Motor neuron (in vitro differentiated cells): ENCODE measurements around the gene CARD11. TPM values are rescaled to one million over a fixed set of nuclear protein-coding genes. Genes with fewer than 3 reads are reported as not detected.

Experiments
- ATAC-seq, 8 experiments: fragments of 200-7000 bp; cut with Tn5 transposase; replicated peaks in 6 of 8; 2 replicates each; pipeline ENCODE4 v1.8.0; 2021; ENCODE audit warnings: mild to moderate bottlenecking in 8 of 8, moderate library complexity in 8 of 8
- H3K27ac ChIP-seq, 2 donors: fragments of 250-450 bp; sonication (Bioruptor Pico); 2 replicates each; pipeline ENCODE4 v1.9.0; 2021; ENCODE audit warnings: antibody characterized with exemption in 2 of 2, mild to moderate bottlenecking in 2 of 2, moderate library complexity in 1 of 2
- H3K4me1 ChIP-seq, 2 donors: fragments of 250-450 bp; sonication (Bioruptor Pico); replicated peaks in 1 of 2; 2 replicates each; pipeline ENCODE4 v1.6.1; 2021; ENCODE audit warnings: antibody characterized with exemption in 2 of 2, mild to moderate bottlenecking in 2 of 2, moderate library complexity in 1 of 2
- H3K4me3 ChIP-seq, 5 donors: fragments of 250-450 bp; sonication (Bioruptor Pico); 2 replicates each; pipeline ENCODE4 v1.9.0; 2021; ENCODE audit warnings: antibody characterized with exemption in 5 of 5, mild to moderate bottlenecking in 5 of 5, moderate library complexity in 4 of 5
- WGBS, 10 experiments: fragments of 450-650 bp; shearing (Covaris generic); methylation state at CpG; one replicate each; pipeline ENCODE4 v1.0.0; 2022; 5-methylcytosine and 5-hydroxymethylcytosine counted together
- in situ Hi-C, 9 experiments: fragments of 400-800 bp; cut with MboI; loops; one replicate each; pipeline ENCODE4 v1.15.0; 2021; ENCODE audit warnings: low sequenced_read_pairs in 9 of 9, low pct_unique_long_range_greater_than_20kb in 2 of 9; ENCODE audit not compliant: unreplicated experiment in 9 of 9
- total RNA-seq, 8 experiments: library from RNA; unstranded; fragments of 300-600 nt; gene quantifications; 2 replicates each; pipeline versions ENCODE4 v1.2.3 to v1.2.4, GENCODE V29; 2022

Gene CARD11
- total RNA-seq, 8 experiments from 2014 or later, result 0.05 to 0.91 (median 0.17) TPM; not detected in 2

DNA sequence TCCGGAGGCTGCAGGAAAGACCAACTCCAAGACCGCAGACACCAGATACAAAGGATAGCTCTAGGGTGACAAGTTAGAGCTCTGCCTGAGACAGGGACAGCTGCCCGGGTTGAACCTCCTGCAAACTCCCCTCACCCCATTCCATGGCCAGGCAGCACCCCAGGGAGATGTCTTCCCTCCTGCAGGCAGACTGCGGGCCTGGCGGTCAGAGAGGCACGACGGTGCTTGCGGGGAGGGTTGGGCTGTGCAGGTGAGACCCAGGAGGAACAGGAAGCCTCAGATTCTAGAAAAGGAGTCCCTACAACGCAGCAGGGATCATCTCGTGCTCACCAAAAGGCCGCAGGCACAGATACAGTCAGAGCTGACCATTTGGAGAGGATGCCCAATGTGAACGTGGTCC is 34.6 kb downstream of the CARD11 start:
- ATAC-seq, result no peak
- WGBS, 10 experiments, result 27 to 100% (median 82%) methylated on average over 1 to 9 of the region's 12 CpGs; no CpG with 5 or more reads in 2 of the 10 experiments
- Histone ChIP-seq H3K4me1 (peaks cover 3 to 4% of the 10 kb centered on the region in 2 donors), H3K4me3 (no peak overlapping the region), H3K27ac (no peak overlapping the region)
- in situ Hi-C loops, result no loop called here

DNA sequence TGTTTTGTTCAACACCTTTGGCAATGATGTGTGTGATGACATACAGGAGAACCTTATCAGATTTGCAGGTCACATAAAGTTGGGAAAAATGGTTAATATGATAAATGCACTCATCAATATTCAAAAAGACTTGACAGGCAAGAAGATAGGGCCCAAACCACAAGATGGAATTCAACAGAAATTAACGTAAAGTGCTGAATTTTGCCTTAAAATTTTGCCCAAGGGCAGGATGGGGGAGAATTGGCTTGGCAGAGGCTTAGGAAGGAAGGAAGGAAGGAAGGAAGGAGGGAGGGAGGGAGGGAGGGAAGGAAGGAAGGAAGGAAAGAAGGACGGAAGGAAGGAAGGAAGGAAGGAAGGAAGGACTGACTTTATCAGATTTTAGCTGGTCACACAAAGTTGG is 35.3 kb downstream of the CARD11 start:
- H3K27ac ChIP-seq, result no peak overlapping the region
- WGBS, 10 experiments, result 40 to 100% (median 83%) methylated on average over 1 to 2 of the region's 2 CpGs; no CpG with 5 or more reads in 3 of the 10 experiments
- no peak for ATAC-seq
- in situ Hi-C loops, result no loop called here
- peaks cover 2 to 7% of the 10 kb centered on the region in 2 donors for H3K4me1 ChIP-seq
- no peak overlapping the region for H3K4me3 ChIP-seq

DNA sequence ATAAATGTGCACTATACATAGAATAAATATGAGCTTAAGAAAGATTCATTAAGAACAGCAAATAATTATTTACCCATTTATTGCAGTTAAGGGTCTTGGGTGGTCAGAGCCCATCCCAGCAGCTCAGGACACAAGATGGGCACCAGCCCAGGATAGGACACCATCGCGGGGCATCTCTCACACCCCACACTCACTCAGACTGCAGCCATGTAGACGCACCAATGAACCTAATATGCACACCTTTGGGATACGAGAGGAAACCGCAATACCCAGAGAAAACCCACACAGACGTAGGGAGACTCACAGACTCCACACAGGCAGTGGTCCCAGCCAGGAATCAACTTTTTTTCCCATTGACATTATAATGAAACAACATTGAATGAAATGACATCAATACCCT is 36.0 kb downstream of the CARD11 start:
- ATAC-seq, result no peak
- in situ Hi-C loops, result no loop called here
- WGBS, 10 experiments, result 27 to 100% (median 76%) methylated on average over 2 to 6 of the region's 6 CpGs; no CpG with 5 or more reads in 4 of the 10 experiments
- Histone ChIP-seq H3K4me1 (peaks cover 2 to 7% of the 10 kb centered on the region in 2 donors), H3K4me3 (no peak overlapping the region), H3K27ac (no peak overlapping the region)

DNA sequence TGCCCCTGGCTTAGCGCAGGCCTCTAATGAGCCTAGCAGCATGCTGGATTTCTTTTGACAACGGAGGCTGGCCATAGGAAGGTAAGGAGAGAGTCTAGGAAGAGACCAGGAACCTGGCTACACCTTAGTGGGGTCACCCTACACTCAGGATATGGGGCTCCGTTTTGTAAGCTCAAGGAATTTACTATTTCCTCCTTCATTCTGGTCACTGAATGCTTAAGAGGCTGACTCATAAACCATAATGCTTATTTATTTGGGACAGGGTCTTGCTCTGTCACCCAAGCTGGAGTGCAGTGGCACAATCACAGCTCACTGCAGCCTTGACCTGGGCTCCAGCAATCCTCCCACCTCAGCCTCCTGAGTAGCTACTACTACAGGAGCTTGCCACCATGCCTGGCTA is 38.4 kb downstream of the CARD11 start:
- ATAC-seq, result no peak
- WGBS, 10 experiments, result 0 to 100% (median 90%) methylated on average over 1 to 3 of the region's 3 CpGs; no CpG with 5 or more reads in 5 of the 10 experiments

DNA sequence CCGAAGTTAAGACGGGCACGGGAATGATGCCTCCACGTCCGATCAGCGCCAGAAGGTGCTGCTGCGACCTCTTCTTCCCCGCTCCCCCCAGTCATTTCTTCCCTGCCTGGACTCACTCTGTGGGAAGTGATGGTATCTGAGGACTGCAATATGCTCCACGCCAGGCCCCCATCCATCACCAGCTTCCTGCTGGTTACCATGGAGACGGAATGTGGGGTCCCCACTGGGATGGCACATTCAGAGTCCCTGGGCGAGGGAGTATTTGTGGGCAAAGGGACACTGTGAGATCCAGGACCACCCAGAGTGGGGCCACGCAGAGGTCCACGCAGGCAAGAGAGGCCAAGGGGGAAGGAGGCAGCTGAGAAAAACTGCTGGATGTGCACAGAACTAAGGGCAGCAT is 39.7 kb downstream of the CARD11 start:
- H3K4me3 ChIP-seq, result no peak overlapping the region
- H3K27ac ChIP-seq, result no peak overlapping the region
- H3K4me1 ChIP-seq, result peaks cover 2 to 7% of the 10 kb centered on the region in 2 donors
- ATAC-seq, result no peak
- WGBS, 10 experiments, result 40 to 63% (median 58%) methylated on average over 1 to 8 of the region's 13 CpGs; no CpG with 5 or more reads in 7 of the 10 experiments
- in situ Hi-C loops, result no loop called here

More for the DNA sequence above, 38.4 kb downstream of the CARD11 start:
- no peak overlapping the region for H3K4me3 ChIP-seq
- in situ Hi-C loops, result no loop called here
- H3K4me1 ChIP-seq, result peaks cover 2 to 7% of the 10 kb centered on the region in 2 donors
- no peak overlapping the region for H3K27ac ChIP-seq

DNA sequence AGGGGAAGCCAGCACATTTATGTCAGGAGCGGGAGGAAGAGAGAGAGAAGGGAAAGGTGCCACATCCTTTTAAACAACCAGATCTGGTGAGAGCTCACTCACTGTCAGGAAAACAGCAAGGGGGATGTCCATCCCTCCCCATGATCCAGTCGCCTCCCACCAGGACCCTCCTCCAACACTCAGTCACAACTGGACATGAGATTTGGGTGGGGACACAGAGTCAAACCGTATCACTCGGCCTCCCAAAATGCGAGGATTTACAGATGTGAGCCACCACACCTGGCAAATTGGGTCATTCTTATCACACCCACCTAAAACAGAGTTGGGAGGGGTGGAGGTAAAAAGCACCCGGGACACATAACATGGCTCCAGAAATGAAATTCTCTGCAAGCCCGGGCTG is 41.0 kb downstream of the CARD11 start:
- Histone ChIP-seq H3K4me3 (no peak overlapping the region), H3K4me1 (peaks cover 2 to 7% of the 10 kb centered on the region in 2 donors), H3K27ac (no peak overlapping the region)
- WGBS, 10 experiments, result 20 to 100% (median 67%) methylated on average over 1 to 4 of the region's 7 CpGs; no CpG with 5 or more reads in 4 of the 10 experiments
- in situ Hi-C loops, result no loop called here
- no peak for ATAC-seq

DNA sequence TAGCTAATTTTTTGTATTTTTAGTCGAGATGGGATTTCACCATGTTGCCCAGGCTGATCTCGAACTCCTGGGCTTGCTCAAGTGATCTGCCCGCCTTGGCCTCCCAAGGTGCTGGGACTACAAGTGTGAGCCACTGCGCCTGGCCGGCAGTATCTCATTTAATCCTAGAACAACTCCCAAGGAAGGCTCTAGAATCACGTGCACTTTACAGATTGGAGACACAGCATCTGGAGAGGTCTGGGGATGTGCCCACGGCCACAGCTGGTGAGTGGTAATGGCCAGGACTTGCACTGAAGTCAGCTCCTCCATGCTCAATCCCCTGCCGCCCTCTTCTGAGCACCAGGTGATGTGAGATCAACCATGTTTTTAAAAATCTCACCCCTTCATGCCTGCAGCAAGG is 43.1 kb downstream of the CARD11 start:
- no peak overlapping the region for H3K27ac ChIP-seq
- no peak for ATAC-seq
- in situ Hi-C loops, result no loop called here
- no peak overlapping the region for H3K4me3 ChIP-seq
- 0 to 96% (median 90%) methylated on average over 1 to 7 of the region's 8 CpGs; no CpG with 5 or more reads in 6 of the 10 experiments for WGBS, 10 experiments
- peaks cover 6 to 11% of the 10 kb centered on the region in 2 donors for H3K4me1 ChIP-seq

DNA sequence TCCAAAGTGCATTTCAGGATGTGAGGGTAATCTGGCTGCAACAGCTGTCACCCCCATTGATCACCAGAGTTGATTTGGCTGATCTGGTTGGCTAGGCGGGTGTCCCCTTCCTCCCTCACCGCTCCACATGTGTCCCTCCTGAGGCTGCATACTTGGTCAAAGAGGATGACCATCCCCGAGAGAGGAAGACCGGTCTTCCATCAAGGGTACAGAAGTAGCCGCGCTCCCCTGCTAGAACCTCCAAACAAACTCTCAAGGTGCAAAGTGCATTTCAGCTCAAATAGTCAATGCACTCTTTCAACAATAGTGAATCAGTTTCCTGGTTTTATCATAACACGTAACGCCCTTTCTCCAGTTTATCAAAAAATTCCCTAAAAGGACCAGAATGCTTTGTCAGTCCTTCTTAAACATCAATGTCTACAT is 44.6 kb downstream of the CARD11 start:
- in situ Hi-C loops, result no loop called here
- 51 to 100% (median 93%) methylated on average over 2 to 8 of the region's 8 CpGs; no CpG with 5 or more reads in 2 of the 10 experiments for WGBS, 10 experiments
- ATAC-seq, result no peak
- no peak overlapping the region for H3K4me3 ChIP-seq
- peaks cover 6 to 11% of the 10 kb centered on the region in 2 donors for H3K4me1 ChIP-seq
- no peak overlapping the region for H3K27ac ChIP-seq

DNA sequence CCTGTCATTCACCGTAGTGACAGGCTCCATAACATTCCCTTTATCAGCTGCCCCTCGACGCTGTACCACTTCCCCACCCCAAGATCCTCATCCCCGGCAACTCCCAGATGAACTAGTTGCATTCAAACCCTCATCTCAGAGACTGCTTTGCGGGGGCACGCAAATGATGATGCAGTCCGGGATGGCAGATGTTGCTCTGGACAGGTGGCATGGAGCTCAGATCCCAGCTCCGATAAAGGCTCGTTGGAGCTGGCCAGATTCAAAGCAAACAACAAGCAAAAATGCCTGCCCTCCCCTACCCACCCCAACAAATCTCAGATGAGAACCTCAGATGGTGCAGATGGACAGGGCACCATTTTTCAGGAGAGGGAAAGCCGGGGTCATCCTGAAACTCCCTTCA is 46.7 kb downstream of the CARD11 start:
- Histone ChIP-seq H3K27ac (no peak overlapping the region), H3K4me1 (peaks cover 4% of the 10 kb centered on the region in 2 donors), H3K4me3 (no peak overlapping the region)
- in situ Hi-C loops, result no loop called here
- 26 to 95% (median 83%) methylated on average over 3 to 9 of the region's 10 CpGs; no CpG with 5 or more reads in 5 of the 10 experiments for WGBS, 10 experiments
- ATAC-seq, result no peak

DNA sequence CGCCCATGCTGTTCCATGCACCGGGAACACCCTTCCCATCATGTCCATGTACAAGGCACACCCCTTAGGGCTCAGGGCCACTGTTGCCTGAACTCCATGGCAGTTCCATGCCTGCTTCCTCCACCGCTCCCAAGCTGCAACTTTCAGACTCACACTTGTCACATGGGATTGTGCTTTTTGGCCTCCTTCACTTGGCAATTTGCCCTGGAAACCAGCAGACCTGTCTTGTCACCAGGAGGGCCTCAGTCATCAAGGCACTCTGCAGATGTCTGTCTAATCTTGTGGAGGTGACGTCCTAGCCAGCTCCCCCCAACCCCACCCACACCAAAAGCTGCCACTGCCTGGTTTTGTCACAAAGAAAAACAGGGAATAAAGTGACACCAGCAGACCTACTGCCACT is 47.5 kb downstream of the CARD11 start:
- in situ Hi-C loops, result no loop called here
- no peak for ATAC-seq
- H3K27ac ChIP-seq, result no peak overlapping the region
- H3K4me3 ChIP-seq, result no peak overlapping the region
- peaks cover 4% of the 10 kb centered on the region in 2 donors for H3K4me1 ChIP-seq
- WGBS, 10 experiments, result 33 to 100% (median 90%) methylated on average over 1 to 3 of the region's 4 CpGs; no CpG with 5 or more reads in 5 of the 10 experiments

DNA sequence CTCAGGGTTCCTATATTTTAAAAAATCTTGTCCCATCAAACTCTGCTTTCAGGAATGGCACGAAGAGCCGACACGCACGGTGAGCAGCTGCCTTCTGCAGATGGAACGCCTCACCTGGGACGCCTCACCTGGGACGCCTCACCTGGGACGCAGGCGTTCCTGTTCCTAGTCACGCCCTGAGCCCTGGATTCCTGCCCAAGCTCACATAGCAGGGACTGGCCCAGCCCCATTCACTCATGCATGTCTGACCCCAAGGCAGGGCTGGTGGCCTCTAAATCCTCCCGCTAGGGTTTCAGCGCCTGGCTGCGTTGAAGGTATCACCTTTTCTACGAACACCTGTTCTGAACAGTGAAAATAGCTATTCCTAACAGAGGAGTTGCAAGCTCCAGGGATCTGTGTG is 49.8 kb downstream of the CARD11 start:
- WGBS, 10 experiments, result 30 to 100% (median 73%) methylated on average over 2 to 11 of the region's 14 CpGs; no CpG with 5 or more reads in 3 of the 10 experiments
- no peak for ATAC-seq
- no peak overlapping the region for H3K27ac ChIP-seq
- H3K4me3 ChIP-seq, result no peak overlapping the region
- H3K4me1 ChIP-seq, result peaks cover 4% of the 10 kb centered on the region in 2 donors
- in situ Hi-C loops, result no loop called here

DNA sequence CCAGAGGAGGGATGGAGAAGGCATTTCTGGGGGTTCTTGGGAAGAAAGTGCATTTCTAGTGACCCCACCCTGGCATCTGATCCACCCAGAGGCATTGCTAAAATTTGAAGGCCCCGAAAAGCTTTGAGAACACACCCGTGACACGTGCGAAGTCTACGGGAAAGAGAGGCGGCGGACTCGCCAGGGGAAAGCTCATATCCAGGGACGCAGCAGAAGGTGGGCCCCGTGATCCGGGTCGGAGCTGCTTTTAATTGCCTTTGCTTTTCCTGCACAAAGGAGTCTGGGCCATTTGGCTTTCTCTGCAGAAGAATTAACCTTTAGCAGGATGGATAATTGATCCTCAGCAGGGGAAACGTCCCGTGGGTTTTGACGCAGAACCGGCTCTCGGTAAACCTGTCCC is 50.3 kb downstream of the CARD11 start:
- ATAC-seq, result no peak
- no peak overlapping the region for H3K27ac ChIP-seq
- no peak overlapping the region for H3K4me3 ChIP-seq
- peaks cover 4% of the 10 kb centered on the region in 2 donors for H3K4me1 ChIP-seq
- 20 to 86% (median 72%) methylated on average over 2 to 17 of the region's 17 CpGs; no CpG with 5 or more reads in 4 of the 10 experiments for WGBS, 10 experiments
- in situ Hi-C loops, result no loop called here

DNA sequence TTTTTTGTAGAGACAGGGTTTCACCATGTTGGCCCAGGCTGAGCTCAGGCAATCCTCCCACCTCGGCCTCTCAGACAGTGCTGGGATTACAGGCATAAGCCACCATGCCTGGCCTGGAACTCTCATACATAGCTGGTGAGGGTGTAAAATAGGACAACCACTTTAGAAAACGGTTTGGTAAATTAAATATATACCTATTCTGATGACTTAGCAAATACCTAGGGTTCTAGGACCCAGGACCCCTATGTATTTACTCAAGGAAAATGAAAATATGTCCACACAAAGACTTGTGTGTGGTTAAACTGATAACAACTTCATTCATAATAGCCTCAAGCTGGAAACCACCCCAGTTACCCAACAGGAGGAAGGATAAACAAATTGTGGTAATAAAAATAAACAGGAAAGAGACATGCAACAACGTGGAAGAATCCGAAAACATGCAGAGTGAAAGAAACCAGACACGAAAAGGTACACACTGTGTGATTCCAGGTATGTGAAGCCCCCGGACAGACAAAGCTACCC is 52.7 kb downstream of the CARD11 start:
- Histone ChIP-seq H3K4me3 (no peak overlapping the region), H3K4me1 (no peaks in the 10 kb centered on the region), H3K27ac (no peak overlapping the region)
- in situ Hi-C loops, result no loop called here
- WGBS, 10 experiments, result 7 to 93% (median 76%) methylated on average over 1 to 5 of the region's 6 CpGs; no CpG with 5 or more reads in 1 of the 10 experiments
- no peak for ATAC-seq

DNA sequence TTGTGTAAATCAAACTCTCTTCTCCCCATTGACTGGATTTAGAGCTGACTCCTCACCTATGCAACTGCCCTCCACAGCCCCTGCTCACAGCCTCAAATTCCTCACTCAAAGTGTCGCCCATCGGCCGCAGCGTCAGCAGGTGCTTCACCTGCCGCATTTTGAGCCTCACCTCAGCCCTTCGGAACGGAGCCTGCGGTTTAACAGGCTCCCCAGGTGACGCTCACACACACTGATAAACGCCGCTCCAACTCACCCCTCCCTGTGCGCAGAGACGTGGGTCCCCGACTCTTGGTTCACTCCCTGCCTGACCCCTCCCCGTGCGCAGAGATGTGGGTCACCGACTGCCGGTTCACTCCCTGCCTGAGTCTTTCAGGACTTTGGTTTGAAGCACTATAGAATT is 57.1 kb downstream of the CARD11 start:
- H3K4me3 ChIP-seq, result no peak overlapping the region
- in situ Hi-C loops, result no loop called here
- H3K27ac ChIP-seq, result no peak overlapping the region
- H3K4me1 ChIP-seq, result no peaks in the 10 kb centered on the region
- no peak for ATAC-seq
- 40 to 100% (median 84%) methylated on average over 1 to 8 of the region's 18 CpGs; no CpG with 5 or more reads in 6 of the 10 experiments for WGBS, 10 experiments
